HAP-1 (cell line): ENCODE measurements around the gene PNMT.
"Not testable (repeated sequence)": the region's sequence is repeated elsewhere in the genome, so short reads cannot be mapped to it uniquely, and the experiment has no call there.

Experiments used
- DNase-seq, 2 experiments: peaks; one replicate each; pipeline ENCODE4 v3.0.0-alpha.2; 2016 to 2020; ENCODE audit warnings: low spot score in 2 of 2
- H3K27me3 ChIP-seq: fragments of 250-450 bp; sonication (Bioruptor Pico); 2 replicates; pipeline ENCODE4 v1.5.1; 2020; ENCODE audit warnings: low read depth, mild to moderate bottlenecking, moderate library complexity
- H3K36me3 ChIP-seq: fragments of 250-450 bp; sonication (Bioruptor Pico); replicated peaks from 2 replicates; pipeline ENCODE4 v1.5.1; 2020; ENCODE audit warnings: mild to moderate bottlenecking
- H3K4me1 ChIP-seq: fragments of 250-450 bp; sonication (Bioruptor Pico); 2 replicates; pipeline ENCODE4 v1.5.1; 2020; ENCODE audit warnings: mild to moderate bottlenecking
- H3K4me3 ChIP-seq: fragments of 250-450 bp; sonication (Bioruptor Pico); 2 replicates; pipeline ENCODE4 v1.5.1; 2020; ENCODE audit warnings: mild to moderate bottlenecking, moderate library complexity
- H3K9me3 ChIP-seq: fragments of 250-450 bp; sonication (Bioruptor Pico); 2 replicates; pipeline ENCODE4 v1.5.1; 2020; ENCODE audit warnings: mild to moderate bottlenecking, moderate library complexity
- in situ Hi-C: fragments of 300-500 bp; cut with MboI; formaldehyde crosslinking; loops from 3 replicates; pipeline ENCODE4 v1.14.3; 2020; ENCODE audit warnings: low sequenced_read_pairs, inconsistent platforms, mixed read lengths

The PNMT gene

GRCh38 chr17:39703913-39704312, 35.7 kb downstream of the PNMT start:
- Histone ChIP-seq H3K4me1 (peaks cover 3% of the 10 kb centered on the region; the same call in 1 of the 2 replicates), H3K9me3 (no peaks in the 10 kb centered on the region), H3K36me3 (no peaks in the 10 kb centered on the region), H3K27me3 (no peaks in the 10 kb centered on the region), H3K4me3 (no peak overlapping the region)
- no peak for DNase-seq
- in situ Hi-C loops, result no loop called here

DNA sequence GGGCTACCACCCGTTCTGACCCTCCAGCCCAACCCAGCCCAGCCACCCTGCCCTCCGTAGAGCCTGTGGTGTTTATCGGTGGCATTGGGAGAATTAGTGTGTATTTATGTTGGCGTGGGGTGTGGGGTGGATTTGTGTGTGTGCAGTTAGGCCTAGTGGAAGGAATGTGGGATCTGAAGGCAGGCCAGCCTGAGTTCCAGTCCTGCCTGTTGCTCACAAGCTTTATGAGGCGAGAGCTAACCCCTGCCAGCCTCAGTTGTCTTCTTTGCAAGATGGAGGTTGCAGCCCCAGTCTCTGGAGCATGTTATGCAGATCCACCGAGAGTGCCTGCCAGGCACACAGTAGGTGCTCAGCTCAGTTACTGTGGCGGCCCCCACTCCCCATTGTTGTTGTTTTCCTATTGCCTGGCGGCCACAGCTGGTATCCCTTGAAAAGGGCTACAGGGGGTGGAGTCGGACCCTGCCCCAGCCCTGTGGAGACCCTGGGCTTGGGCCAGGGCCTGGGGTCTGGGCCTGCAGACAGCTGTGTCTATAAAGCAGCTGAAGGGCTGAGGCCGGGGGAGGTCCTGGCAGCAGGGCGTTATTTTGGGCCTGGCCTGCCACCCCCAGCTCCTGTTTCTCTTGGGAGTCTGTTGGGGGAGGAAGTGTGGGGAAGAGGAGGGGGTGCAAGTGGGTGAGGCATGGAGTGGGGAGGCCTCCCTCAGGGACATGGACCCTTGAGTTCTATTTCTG, 36.7 kb downstream of the PNMT start:
- in situ Hi-C loops, result no loop called here
- H3K36me3 ChIP-seq, result no peaks in the 10 kb centered on the region
- no peaks in the 10 kb centered on the region for H3K9me3 ChIP-seq
- peaks cover 3% of the 10 kb centered on the region; the same call in 1 of the 2 replicates for H3K4me1 ChIP-seq
- no peak for DNase-seq
- H3K27me3 ChIP-seq, result no peaks in the 10 kb centered on the region
- no peak overlapping the region for H3K4me3 ChIP-seq

GRCh38 chr17:39705786-39706348, 37.6 kb downstream of the PNMT start:
- Histone ChIP-seq H3K27me3 (no peaks in the 10 kb centered on the region), H3K9me3 (no peaks in the 10 kb centered on the region), H3K4me3 (no peak overlapping the region), H3K36me3 (no peaks in the 10 kb centered on the region), H3K4me1 (peaks cover 3% of the 10 kb centered on the region; the same call in 1 of the 2 replicates)
- no peak for DNase-seq
- in situ Hi-C loops, result no loop called here

DNA sequence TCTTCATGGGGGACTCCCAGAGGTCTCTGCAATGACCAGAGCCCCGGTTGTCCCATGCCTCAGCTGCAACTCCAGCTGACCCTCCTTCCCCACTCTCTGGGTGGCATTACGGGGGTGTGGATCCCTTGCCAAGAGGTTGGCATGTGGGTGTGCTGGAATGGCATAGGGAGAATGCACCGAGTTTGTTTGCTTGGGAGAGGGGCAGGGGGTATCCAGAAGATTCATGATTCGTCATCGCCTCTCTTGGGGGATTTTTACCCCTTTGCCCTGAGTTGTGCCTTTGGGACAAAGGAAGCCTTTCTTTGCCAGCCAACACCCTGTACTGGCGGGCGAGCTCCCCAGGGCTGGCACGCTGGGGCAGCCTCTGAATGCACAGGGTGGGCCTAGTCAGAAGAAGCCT, 38.1 kb downstream of the PNMT start:
- Histone ChIP-seq H3K9me3 (no peaks in the 10 kb centered on the region), H3K27me3 (no peaks in the 10 kb centered on the region), H3K4me3 (no peak overlapping the region), H3K36me3 (no peaks in the 10 kb centered on the region), H3K4me1 (peaks cover 3% of the 10 kb centered on the region; the same call in 1 of the 2 replicates)
- in situ Hi-C loops, result no loop called here
- DNase-seq, result no peak

- no peaks in the 10 kb centered on the region for H3K36me3 ChIP-seq
- H3K4me1 ChIP-seq, result peaks cover 3% of the 10 kb centered on the region; the same call in 1 of the 2 replicates
- H3K9me3 ChIP-seq, result no peaks in the 10 kb centered on the region
- in situ Hi-C loops, result no loop called here
- no peak overlapping the region for H3K4me3 ChIP-seq
- DNase-seq, result no peak
- no peaks in the 10 kb centered on the region for H3K27me3 ChIP-seq
Measured at GRCh38 chr17:39706921-39707337, 38.7 kb downstream of the PNMT start.

GRCh38 chr17:39709319-39709997, 41.2 kb downstream of the PNMT start:
- Histone ChIP-seq H3K27me3 (no peaks in the 10 kb centered on the region), H3K9me3 (no peaks in the 10 kb centered on the region), H3K4me3 (no peak overlapping the region), H3K36me3 (no peaks in the 10 kb centered on the region), H3K4me1 (no peaks in the 10 kb centered on the region)
- in situ Hi-C loops, result no loop called here
- DNase-seq, result no peak

- H3K4me3 ChIP-seq, result no peak overlapping the region
- H3K27me3 ChIP-seq, result no peaks in the 10 kb centered on the region
- in situ Hi-C loops, result no loop called here
- no peaks in the 10 kb centered on the region for H3K4me1 ChIP-seq
- no peak for DNase-seq
- no peaks in the 10 kb centered on the region for H3K36me3 ChIP-seq
- no peaks in the 10 kb centered on the region for H3K9me3 ChIP-seq
Measured at GRCh38 chr17:39709998-39710964, 42.0 kb downstream of the PNMT start.

DNA sequence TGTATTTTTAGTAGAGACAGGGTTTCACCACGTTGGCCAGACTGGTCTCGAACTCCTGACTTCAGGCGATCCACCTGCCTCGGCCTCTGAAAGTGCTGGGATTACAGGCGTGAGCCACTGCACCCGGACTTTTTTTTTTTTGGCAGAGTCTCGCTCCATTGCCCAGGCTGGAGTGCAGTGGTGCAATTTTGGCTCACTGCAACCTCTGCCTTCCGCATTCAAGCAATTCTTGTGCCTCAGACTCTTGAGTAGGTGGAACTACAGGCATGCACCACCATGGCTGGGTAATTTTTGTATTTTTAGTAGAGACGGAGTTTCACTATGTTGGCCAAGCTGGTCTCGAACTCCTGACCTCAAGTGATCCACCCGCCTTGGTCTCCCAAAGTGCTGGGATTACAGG, 42.8 kb downstream of the PNMT start:
- H3K4me3 ChIP-seq, DNase-seq, H3K9me3 ChIP-seq, in situ Hi-C loops, H3K4me1 ChIP-seq, H3K36me3 ChIP-seq, H3K27me3 ChIP-seq: not testable (repeated sequence)

- Histone ChIP-seq H3K4me3 (no peak overlapping the region), H3K9me3 (no peaks in the 10 kb centered on the region), H3K27me3 (no peaks in the 10 kb centered on the region), H3K4me1 (no peaks in the 10 kb centered on the region), H3K36me3 (no peaks in the 10 kb centered on the region)
- no peak for DNase-seq
- in situ Hi-C loops, result no loop called here
Measured at GRCh38 chr17:39711851-39712250, 43.6 kb downstream of the PNMT start.

- no peak overlapping the region for H3K4me3 ChIP-seq
- in situ Hi-C loops, result no loop called here
- no peaks in the 10 kb centered on the region for H3K4me1 ChIP-seq
- H3K9me3 ChIP-seq, result no peaks in the 10 kb centered on the region
- H3K27me3 ChIP-seq, result no peaks in the 10 kb centered on the region
- H3K36me3 ChIP-seq, result no peaks in the 10 kb centered on the region
- no peak for DNase-seq
Measured at GRCh38 chr17:39714234-39714633, 46.0 kb downstream of the PNMT start.

GRCh38 chr17:39715375-39716072, 47.3 kb downstream of the PNMT start:
- H3K27me3 ChIP-seq, result no peaks in the 10 kb centered on the region
- H3K9me3 ChIP-seq, result no peaks in the 10 kb centered on the region
- H3K4me3 ChIP-seq, result no peak overlapping the region
- no peaks in the 10 kb centered on the region for H3K36me3 ChIP-seq
- in situ Hi-C loops, result no loop called here
- H3K4me1 ChIP-seq, result no peaks in the 10 kb centered on the region
- no peak for DNase-seq

DNA sequence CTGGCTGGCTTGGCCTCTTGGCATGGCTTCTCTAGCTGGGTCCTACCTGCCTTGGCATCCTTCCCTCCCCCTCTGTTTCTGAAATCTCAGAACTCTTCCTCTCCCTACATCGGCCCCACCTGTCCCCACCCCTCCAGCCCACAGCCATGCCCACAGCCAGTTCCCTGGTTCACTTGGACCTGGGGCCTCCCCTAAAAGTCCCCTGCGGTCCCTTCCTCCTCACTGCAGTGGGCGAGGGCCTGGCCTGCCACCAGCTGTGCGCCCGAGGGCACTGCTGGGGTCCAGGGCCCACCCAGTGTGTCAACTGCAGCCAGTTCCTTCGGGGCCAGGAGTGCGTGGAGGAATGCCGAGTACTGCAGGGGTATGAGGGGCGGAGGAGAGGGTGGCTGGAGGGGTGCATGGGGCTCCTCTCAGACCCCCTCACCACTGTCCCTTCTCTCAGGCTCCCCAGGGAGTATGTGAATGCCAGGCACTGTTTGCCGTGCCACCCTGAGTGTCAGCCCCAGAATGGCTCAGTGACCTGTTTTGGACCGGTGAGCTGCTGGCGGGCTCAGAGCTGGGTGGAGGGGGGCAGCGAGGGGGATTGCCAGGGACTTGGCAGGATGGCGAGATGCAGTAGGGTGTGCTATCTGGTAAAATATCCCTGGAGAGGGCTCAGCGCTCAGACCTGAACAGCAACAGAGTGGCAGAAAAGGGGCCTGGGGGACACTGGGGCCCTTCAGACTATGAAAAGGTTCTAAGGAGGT, 48.0 kb downstream of the PNMT start:
- Histone ChIP-seq H3K36me3 (no peaks in the 10 kb centered on the region), H3K4me1 (no peaks in the 10 kb centered on the region), H3K9me3 (no peaks in the 10 kb centered on the region), H3K27me3 (no peaks in the 10 kb centered on the region), H3K4me3 (no peak overlapping the region)
- in situ Hi-C loops, result no loop called here
- no peak for DNase-seq
